Right lobe of liver (tissue), 6 donors: Measurements from ENCODE around the gene YWHAG. TPM values are rescaled to one million over a fixed set of nuclear protein-coding genes. Genes with fewer than 3 reads are reported as not detected.
"Not testable (repeated sequence)": the region's sequence is repeated elsewhere in the genome, so short reads cannot be mapped to it uniquely, and the experiment has no call there.

Experiments used
- ATAC-seq, 4 donors: fragments of 200-7000 bp; cut with Tn5 transposase; one replicate each; pipeline ENCODE4 v1.9.1; 2020; ENCODE audit warnings: mild to moderate bottlenecking in 4 of 4, moderate library complexity in 4 of 4
- DNase-seq, 3 donors: peaks; one replicate each; pipeline ENCODE4 v3.0.0-alpha.2; 2020
- H3K27ac ChIP-seq, 3 donors: fragments of 200-600 bp; one replicate each; pipeline ENCODE4 v1.8.0; 2022
- H3K27me3 ChIP-seq, 2 donors: fragments of 200-600 bp; one replicate each; pipeline ENCODE4 v1.8.0; 2022
- H3K36me3 ChIP-seq, 4 donors: fragments of 200-600 bp; sonication (generic) in 1 of 4; one replicate each; pipeline versions ENCODE4 v1.5.1 to v1.8.0; 2017 to 2022; ENCODE audit warnings: control low read depth in 1 of 4
- H3K4me1 ChIP-seq, 4 donors: fragments of 200-600 bp; sonication (generic) in 1 of 4; one replicate each; pipeline versions ENCODE4 v1.5.1 to v1.8.0; 2017 to 2022; ENCODE audit warnings: control low read depth in 1 of 4
- H3K4me3 ChIP-seq, 3 donors: fragments of 200-600 bp; one replicate each; pipeline ENCODE4 v1.8.0; 2022
- H3K9me3 ChIP-seq, 4 donors: fragments of 200-600 bp; sonication (generic) in 1 of 4; one replicate each; pipeline versions ENCODE4 v1.5.1 to v1.8.0; 2017 to 2022; ENCODE audit warnings: control low read depth in 1 of 4
- CTCF ChIP-seq, 4 donors: fragments of 200-600 bp in 3 of 4; fragments of 450-650 bp in 1 of 4; IDR thresholded peaks; one replicate each; pipeline versions ENCODE4 v1.5.1 to v1.8.0; 2016 to 2022; ENCODE audit warnings: antibody characterized with exemption in 4 of 4, mild to moderate bottlenecking in 2 of 4
- POLR2A ChIP-seq: fragments of 450-650 bp; IDR thresholded peaks from one replicate; pipeline ENCODE4 v1.6.1; 2017; ENCODE audit warnings: antibody characterized with exemption, mild to moderate bottlenecking
- WGBS: methylation state at CpG from one replicate; pipeline ENCODE4 v1.1.6; 2018; ENCODE audit warnings: low coverage, low lambda C conversion rate; ENCODE audit not compliant: insufficient coverage; ENCODE audit errors: missing lambda C conversion rate; 5-methylcytosine and 5-hydroxymethylcytosine counted together
- intact Hi-C, 2 donors: fragments of 100-400 bp; cut with DNase I; formaldehyde crosslinking; loops; one replicate each; pipeline versions ENCODE4 v1.11.2 to v1.14.1; 2022
- total RNA-seq, 6 experiments: library from RNA; depleted of rRNA in 2 of 6; stranded (reverse); fragments of >200 nt in 2 of 6; fragmentation: NEBNext Ultra II Directional in 3 of 6; extraction: Animal tissue kit (Norgen Biotek cat#: 25700) in 3 of 6; gene quantifications; one replicate each; pipeline versions ENCODE4 v1.1.0 to v1.2.4, GENCODE V29; 2016 to 2023
- donor health status: DM: no; HTN: yes; CAD: no.
- donor health status: DM: no; HTN: no; CAD: no.
- donor health status: DM: no; HTN: no; CAD: no.
- donor health status: DM: no; HTN: yes; CAD: no.
- donor health status: DM: no; HTN: yes; CAD: no.

The YWHAG gene
- total RNA-seq, 6 experiments from 2014 or later: 43.5 to 69.1 (median 58.4) TPM

GRCh38 chr7:76403780-76404494 is 45.1 kb upstream of the YWHAG start:
- 74% methylated on average over 7 of the region's 10 CpGs for WGBS
- Histone ChIP-seq H3K4me1 (no peaks in the 10 kb centered on the region), H3K27me3 (no peaks in the 10 kb centered on the region), H3K4me3 (no peak overlapping the region), H3K36me3 (no peaks in the 10 kb centered on the region), H3K9me3 (no peaks in the 10 kb centered on the region), H3K27ac (no peak overlapping the region)
- DNase-seq (no peak), ATAC-seq (peak; percentile 42 to 74 (median 67))
- intact Hi-C loops: no loop called here
- TF ChIP-seq CTCF (IDR thresholded peaks at IDR 0.05) (no peak), POLR2A (no peak)

GRCh38 chr7:76403097-76403496 is 44.3 kb upstream of the YWHAG start:
- H3K4me3 ChIP-seq, H3K27ac ChIP-seq, H3K36me3 ChIP-seq, intact Hi-C loops, H3K9me3 ChIP-seq, H3K27me3 ChIP-seq, H3K4me1 ChIP-seq, DNase-seq: not testable (repeated sequence)
- peak; percentile 38 to 63 (median 48) for ATAC-seq
- 61% methylated on average over 4 of the region's 8 CpGs for WGBS

- Histone ChIP-seq H3K27ac (no peak overlapping the region), H3K4me3 (no peak overlapping the region), H3K36me3 (no peaks in the 10 kb centered on the region), H3K9me3 (no peaks in the 10 kb centered on the region), H3K27me3 (no peaks in the 10 kb centered on the region), H3K4me1 (peaks cover 0 to 11% (median 0%) of the 10 kb centered on the region in 4 donors)
- TF ChIP-seq CTCF (IDR thresholded peaks at IDR 0.05) (no peak), POLR2A (no peak)
- no CpG with 5 or more reads among the region's 23 CpGs for WGBS
- intact Hi-C loops: no loop called here
- ATAC-seq (no peak), DNase-seq (no peak)
Observed at GRCh38 chr7:76400248-76400647, 41.5 kb upstream of the YWHAG start.

- H3K4me3 ChIP-seq: peak overlapping the region; percentile 28 to 59 (median 46)
- no peak overlapping the region for H3K27ac ChIP-seq
- WGBS: 5% methylated on average over 22 of the region's 45 CpGs
- ATAC-seq: peak; percentile 49 to 63 (median 54)
- H3K9me3 ChIP-seq: no peaks in the 10 kb centered on the region
- peak; percentile 85 to 86 (median 85) for DNase-seq
- TF ChIP-seq CTCF (IDR thresholded peaks at IDR 0.05): no peak
- TF ChIP-seq POLR2A: no peak
- no peaks in the 10 kb centered on the region for H3K27me3 ChIP-seq
- intact Hi-C loops: no loop called here
- H3K4me1 ChIP-seq: peaks cover 0 to 17% (median 0%) of the 10 kb centered on the region in 4 donors
- H3K36me3 ChIP-seq: no peaks in the 10 kb centered on the region
Observed at GRCh38 chr7:76397409-76398183, 38.8 kb upstream of the YWHAG start.

- ATAC-seq (no peak), DNase-seq (no peak)
- Histone ChIP-seq H3K4me1 (peaks cover 0 to 24% (median 0%) of the 10 kb centered on the region in 4 donors), H3K27me3 (no peaks in the 10 kb centered on the region), H3K36me3 (no peaks in the 10 kb centered on the region), H3K9me3 (no peaks in the 10 kb centered on the region), H3K4me3 (peak overlapping the region in 1 of 3 donors; percentile 59), H3K27ac (no peak overlapping the region)
- TF ChIP-seq CTCF (IDR thresholded peaks at IDR 0.05) (no peak), POLR2A (no peak)
- intact Hi-C loops: no loop called here
- WGBS: 60% methylated on average over 3 of the region's 8 CpGs
Observed at GRCh38 chr7:76396864-76397263, 38.1 kb upstream of the YWHAG start.
